ENCODE results near the gene WNK1.

WNK1 gene

DNA sequence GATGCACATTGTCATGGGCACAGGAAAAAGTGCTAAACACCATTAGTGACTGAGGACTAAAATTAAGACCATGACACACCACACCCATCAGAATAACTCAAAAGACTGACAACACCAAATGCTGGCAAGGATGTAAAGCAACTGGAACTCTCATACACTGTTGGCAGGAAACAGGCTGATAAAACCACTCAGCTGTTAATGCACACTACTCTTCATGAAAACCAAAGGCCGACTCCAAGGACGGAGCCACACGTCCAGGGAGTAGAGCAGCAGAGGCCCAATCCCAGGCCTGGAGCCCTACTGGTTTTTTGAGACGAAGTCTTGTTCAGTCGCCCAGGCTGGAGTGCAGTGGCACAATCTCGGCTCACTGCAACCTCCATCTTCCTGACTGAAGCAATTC, 190.7 kb downstream of the WNK1 start:
- H3K4me3 ChIP-seq (ENCODE audit: low read depth, low read length), result no peak overlapping the region
- DNase-seq (ENCODE audit: low read depth, low spot score), result no peak
- TF ChIP-seq, protein P1, sequence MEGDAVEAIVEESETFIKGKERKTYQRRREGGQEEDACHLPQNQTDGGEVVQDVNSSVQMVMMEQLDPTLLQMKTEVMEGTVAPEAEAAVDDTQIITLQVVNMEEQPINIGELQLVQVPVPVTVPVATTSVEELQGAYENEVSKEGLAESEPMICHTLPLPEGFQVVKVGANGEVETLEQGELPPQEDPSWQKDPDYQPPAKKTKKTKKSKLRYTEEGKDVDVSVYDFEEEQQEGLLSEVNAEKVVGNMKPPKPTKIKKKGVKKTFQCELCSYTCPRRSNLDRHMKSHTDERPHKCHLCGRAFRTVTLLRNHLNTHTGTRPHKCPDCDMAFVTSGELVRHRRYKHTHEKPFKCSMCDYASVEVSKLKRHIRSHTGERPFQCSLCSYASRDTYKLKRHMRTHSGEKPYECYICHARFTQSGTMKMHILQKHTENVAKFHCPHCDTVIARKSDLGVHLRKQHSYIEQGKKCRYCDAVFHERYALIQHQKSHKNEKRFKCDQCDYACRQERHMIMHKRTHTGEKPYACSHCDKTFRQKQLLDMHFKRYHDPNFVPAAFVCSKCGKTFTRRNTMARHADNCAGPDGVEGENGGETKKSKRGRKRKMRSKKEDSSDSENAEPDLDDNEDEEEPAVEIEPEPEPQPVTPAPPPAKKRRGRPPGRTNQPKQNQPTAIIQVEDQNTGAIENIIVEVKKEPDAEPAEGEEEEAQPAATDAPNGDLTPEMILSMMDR (IDR thresholded peaks at IDR 0.05; ENCODE audit: low read depth, low read length), result no peak
- in situ Hi-C loops (cut with HindIII; ENCODE audit: low sequenced_read_pairs), result no loop called here

DNA sequence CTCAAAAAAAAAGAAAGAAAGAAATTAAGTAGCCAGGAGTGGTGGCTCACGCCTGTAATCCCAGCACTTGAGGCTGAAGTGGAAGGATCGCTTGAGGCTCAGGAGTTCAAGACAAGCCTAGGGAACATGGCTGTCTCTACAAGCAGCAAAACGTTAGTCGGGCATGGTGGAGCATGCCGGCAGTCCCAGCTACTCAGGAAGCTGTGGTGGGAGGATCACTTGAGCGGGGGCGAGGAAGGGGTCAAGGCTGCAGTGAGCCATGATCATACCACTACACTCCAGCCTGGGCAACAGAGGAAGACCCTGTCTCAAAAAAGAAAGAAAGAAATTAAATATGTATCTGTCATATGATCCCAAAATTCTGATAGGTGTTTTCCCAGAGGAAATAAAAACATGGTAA, 191.8 kb downstream of the WNK1 start:
- TF ChIP-seq, protein P1 (IDR thresholded peaks at IDR 0.05; ENCODE audit: low read depth, low read length), result no peak
- no peak overlapping the region for H3K4me3 ChIP-seq (ENCODE audit: low read depth, low read length)
- in situ Hi-C loops (cut with HindIII; ENCODE audit: low sequenced_read_pairs), result no loop called here
- no peak for DNase-seq (ENCODE audit: low read depth, low spot score)

DNA sequence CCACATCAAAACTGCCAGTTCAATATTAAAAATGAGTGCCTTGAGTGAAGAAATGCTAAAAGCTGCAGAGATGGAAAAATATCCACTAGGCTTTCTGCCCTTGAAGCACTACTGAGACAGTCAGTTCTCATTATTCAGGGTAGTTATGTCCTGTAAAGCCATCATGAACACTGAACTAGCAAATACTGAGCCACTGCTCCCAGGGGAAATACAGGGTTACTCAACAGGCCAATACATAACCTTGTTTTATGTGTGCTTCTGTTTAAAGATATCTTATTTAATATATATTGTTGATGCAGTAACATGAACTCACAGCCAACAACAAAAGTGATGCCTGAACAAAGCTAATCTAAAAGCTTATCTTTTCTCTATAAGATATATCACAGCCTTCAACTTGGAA, 193.8 kb downstream of the WNK1 start:
- in situ Hi-C loops (cut with HindIII; ENCODE audit: low sequenced_read_pairs), result no loop called here
- H3K4me3 ChIP-seq (ENCODE audit: low read depth, low read length), result no peak overlapping the region
- TF ChIP-seq, protein P1 (IDR thresholded peaks at IDR 0.05; ENCODE audit: low read depth, low read length), result no peak
- DNase-seq (ENCODE audit: low read depth, low spot score), result no peak

DNA sequence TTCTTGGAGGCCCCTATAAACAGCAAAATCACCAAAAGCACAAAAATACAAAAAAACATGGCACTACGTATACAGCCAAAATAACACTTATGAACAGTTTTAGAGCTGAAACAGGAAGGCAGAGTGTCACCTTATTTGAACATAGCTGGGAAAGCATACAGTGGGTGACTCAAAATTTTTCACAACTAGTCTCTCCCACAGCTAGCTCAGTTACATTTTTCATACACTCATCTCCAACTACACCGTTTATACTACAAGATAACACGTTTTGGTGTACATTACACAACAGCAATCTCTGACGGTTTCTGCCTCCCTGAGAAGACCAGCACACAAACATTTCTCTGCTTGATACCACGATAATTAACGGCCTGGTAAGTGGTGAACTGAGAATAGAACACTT, 194.3 kb downstream of the WNK1 start:
- no peak overlapping the region for H3K4me3 ChIP-seq (ENCODE audit: low read depth, low read length)
- in situ Hi-C loops (cut with HindIII; ENCODE audit: low sequenced_read_pairs), result no loop called here
- TF ChIP-seq, protein P1 (IDR thresholded peaks at IDR 0.05; ENCODE audit: low read depth, low read length), result no peak
- DNase-seq (ENCODE audit: low read depth, low spot score), result no peak

DNA sequence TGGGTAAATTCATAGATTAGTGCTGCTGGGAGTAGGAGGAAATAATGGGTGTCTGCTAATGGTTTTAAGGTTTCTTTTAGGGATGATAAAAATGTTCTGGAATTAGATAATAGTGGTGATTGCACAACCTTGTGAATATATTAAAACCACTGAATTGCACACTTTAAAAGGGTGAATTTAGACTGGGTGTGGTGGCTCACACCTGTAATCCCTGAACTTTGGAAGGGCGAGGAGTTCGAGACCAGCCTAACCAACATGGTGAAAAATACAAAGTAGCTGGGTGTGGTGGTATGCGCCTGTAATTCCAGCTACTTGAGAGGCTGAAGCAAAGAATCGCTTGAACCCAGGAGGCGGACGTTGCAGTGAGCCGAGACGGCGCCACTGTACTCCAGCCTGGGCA, 195.9 kb downstream of the WNK1 start:
- no peak for DNase-seq (ENCODE audit: low read depth, low spot score)
- TF ChIP-seq, protein P1 (IDR thresholded peaks at IDR 0.05; ENCODE audit: low read depth, low read length), result no peak
- in situ Hi-C loops (cut with HindIII; ENCODE audit: low sequenced_read_pairs), result no loop called here
- peak overlapping the region; percentile 78 for H3K4me3 ChIP-seq (ENCODE audit: low read depth, low read length)

DNA sequence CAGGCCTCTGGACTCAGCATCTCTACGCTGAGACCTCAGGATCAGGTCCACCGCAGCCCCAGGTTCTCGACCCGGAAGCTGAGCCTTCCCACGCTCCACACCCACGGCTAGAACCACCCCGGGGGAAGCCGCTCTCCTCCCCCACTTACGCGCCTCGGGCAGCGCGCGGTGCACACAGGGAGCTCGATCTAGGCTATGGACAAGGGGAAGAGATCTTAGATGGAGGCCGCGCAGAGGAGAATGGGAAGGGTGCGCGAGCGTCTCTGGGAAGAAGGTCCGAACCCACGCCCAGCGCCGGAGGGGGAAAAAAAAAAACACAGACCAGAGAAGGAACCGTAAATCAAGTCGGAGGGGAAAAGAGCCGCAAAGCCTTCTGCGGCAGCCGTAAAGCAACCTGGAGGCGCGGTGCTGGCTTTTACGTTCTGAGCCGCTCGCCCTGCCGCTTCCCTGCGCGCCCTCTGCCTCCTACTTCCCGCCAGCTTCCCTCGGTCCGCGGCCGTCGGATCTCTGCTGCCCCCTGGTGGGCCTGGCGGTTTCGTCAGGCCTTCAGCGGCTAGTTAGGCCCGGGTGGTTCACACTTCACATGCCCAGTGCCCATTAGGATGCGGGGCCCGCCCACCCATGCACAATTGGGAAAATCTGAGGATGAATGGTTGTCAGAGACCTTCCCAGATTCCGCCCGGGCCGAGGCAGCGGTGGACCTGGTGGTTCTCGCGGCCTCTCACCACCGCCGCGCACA, 197.2 kb downstream of the WNK1 start, which contains the start of gene RAD52:
Gene RAD52 (minus strand): TSS at position 242 of the 739 bp plus-strand sequence. CDS start 16,636 bp downstream, outside the sequence.
- H3K4me3 ChIP-seq (ENCODE audit: low read depth, low read length), result peak within 1 kb of the TSS; percentile 78
- TF ChIP-seq, protein P1 (IDR thresholded peaks at IDR 0.05; ENCODE audit: low read depth, low read length), result peak; percentile 97
- in situ Hi-C loops (cut with HindIII; ENCODE audit: low sequenced_read_pairs), result no loop called here
- DNase-seq (ENCODE audit: low read depth, low spot score), result peak; percentile 99

All from astrocyte of the spinal cord (primary cell).